DMS114 treated with DMSO at 0.1 percent for 48 hours (cell line): ENCODE results near the gene COX8A.
"Not testable (repeated sequence)": the region's sequence is repeated elsewhere in the genome, so short reads cannot be mapped to it uniquely, and the experiment has no call there.

Source experiments
- DNase-seq: peaks from one replicate; lab custom pipeline; 2025; ENCODE audit not compliant: unreplicated experiment; lab: John Stamatoyannopoulos, UW

The COX8A gene, protein sequence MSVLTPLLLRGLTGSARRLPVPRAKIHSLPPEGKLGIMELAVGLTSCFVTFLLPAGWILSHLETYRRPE

DNA sequence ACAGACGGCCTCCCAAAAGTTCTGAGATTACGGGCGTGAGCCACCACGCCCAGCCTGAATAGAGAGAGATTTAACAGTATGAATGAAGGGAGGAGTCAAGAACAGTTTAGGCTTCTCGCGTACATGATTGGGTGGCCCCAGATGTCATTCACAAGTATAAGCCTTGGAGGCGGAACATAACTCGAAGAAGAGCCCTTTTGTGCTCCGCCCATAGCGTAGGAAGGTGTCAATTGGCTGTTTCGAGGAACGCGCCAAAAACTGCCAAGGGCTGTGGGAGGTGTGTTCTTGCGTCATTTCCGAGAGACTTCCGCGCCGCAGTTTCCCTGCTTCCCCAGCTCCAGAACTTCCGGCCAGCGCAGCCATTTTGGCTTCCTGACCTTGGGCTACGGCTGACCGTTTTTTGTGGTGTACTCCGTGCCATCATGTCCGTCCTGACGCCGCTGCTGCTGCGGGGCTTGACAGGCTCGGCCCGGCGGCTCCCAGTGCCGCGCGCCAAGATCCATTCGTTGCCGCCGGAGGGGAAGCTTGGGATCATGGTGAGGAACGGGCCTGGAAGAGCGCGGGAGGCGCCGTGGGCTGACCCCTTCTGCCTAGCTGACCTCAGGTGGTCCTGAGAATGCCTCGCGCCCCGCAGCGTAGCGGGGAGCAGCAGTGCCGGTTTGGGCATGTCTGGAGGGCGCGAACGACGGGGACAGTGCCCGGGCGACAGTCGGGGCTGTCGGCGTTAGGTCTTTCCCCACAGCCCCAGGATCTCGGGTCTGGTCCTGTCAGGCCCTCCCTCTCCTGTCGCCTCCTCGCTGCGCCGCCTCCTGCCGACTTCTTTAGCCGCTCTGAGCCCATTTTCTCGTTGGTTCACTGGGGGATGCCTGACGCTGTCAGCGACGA is at the start of gene COX8A:
Gene COX8A (plus strand): TSS at position 362 of the 885 bp plus-strand sequence. CDS start 61 bp downstream, at position 423.
- DNase-seq: peak; percentile 100

DNA sequence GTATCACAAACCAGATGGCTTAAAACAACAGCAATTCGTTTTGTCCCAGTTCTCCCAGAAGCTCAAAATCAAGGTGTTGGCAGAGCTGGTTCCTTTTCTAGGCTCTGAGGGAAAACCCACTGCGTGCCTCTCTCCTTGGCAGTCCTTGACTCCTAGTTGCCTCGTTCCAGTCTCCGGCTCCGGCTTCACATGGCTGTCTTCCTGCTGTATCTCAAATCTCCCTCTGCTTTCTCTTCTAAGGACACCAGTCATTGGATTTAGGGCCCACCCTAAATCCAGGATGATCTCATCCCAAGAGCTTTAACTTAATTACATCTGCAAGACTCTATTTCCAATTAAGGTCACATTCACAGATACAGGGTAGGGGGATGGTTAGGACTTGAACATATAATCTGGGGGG is 44.8 kb upstream of the COX8A start:
- no peak for DNase-seq

GRCh38 chr11:63931045-63931444 is 43.4 kb upstream of the COX8A start:
- no peak for DNase-seq

GRCh38 chr11:63931876-63932275 is 42.5 kb upstream of the COX8A start:
- no peak for DNase-seq

- no peak for DNase-seq
Observed at GRCh38 chr11:63933459-63933858, 41.0 kb upstream of the COX8A start.

DNA sequence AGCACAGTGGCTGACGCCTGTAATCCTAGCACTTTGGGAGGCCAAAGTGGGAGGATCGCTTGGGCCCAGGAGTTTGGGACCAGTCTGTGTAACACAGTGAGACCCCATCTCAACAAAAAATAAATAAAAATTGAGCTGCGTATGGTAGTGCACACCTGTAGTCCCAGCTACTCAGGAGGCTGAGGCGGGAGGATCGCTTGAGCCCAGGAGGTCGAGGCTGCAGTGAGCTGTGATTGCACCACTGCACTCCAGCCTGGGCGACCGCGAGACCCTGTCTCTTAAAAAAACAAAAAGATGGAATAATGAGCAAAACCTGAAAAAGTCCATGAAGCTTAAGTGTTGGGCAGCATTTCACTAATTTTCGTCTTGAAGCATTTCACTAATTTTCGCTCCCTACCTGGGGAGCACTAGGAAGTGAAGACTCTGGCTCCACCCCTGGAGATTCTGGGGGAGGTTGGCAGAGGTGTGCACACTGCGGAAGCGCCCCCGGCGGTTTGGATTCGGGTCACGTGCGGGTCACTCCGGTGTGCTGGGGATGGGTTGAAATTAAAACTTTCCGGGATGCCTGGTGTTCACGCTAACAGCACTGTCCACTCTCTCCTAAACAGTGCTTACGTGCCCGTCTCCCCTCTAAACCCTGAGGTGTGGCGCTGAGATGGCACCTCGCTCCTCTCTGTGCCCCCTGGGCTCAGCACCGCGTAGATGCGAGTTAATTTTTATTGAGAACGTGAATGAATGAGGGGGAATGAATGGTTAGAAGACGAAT is 36.5 kb upstream of the COX8A start:
- no peak for DNase-seq

GRCh38 chr11:63938479-63939396 is 35.7 kb upstream of the COX8A start, which contains the start of gene NAA40:
Gene NAA40 (plus strand): TSS chr11:63939002. CDS start chr11:63939097, 95 bp downstream.
- peak; percentile 87 for DNase-seq

DNA sequence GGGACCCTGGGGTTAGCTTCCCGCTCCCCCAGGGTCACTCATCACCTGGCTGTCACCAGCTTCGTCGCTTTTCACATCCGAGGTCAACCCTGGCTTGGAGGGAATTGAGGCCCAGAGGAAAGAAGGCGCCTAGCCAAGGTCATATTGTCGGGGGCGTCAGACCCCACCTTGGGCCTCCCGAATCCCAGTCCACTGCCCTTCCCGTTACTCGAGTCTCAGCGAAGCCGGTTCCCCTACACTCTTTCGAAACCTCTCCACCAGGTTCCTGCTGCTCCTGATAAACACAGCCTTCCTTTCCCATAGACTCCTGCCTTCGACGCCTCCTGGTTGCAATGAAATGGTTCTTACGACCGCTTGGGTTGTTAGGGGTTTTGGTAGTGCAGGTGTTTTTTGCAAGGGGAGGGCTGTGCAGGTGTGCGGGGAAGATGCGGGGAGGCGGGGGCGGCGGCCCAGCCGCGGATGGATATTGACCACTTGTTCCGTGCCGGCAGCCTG is 35.0 kb upstream of the COX8A start:
- DNase-seq: no peak

- no peak for DNase-seq
Observed at GRCh38 chr11:63940786-63941185, 33.6 kb upstream of the COX8A start.

- DNase-seq: no peak
Observed at GRCh38 chr11:63941901-63942300, 32.5 kb upstream of the COX8A start.

- DNase-seq: no peak
Observed at GRCh38 chr11:63942803-63943202, 31.6 kb upstream of the COX8A start.

GRCh38 chr11:63944987-63945386 is 29.4 kb upstream of the COX8A start:
- no peak for DNase-seq

GRCh38 chr11:63945477-63946163 is 28.8 kb upstream of the COX8A start:
- DNase-seq: peak; percentile 74

- DNase-seq: no peak
Observed at GRCh38 chr11:63951779-63952536, 22.5 kb upstream of the COX8A start.

- no peak for DNase-seq
Observed at GRCh38 chr11:63952570-63952969, 21.9 kb upstream of the COX8A start.

DNA sequence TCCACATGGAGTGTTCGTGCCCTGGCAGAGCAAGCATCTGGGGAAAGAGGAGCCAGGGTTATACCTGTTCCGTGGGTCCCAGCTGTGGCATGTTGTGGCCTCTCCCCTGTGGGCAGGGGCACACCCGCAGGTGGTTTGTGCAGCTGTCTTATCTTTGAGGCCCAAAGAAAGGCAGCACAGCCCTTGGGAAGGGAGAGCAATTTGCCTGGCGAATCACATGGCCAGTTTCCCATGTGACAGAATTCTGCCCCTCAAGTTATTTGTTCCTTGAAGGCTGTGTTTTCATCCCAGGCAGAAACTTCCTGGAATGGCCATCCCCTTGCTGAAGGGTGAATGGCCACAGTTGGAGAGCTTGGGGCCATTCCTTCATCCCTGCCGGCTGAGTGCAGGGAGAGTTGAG is 16.4 kb upstream of the COX8A start:
- no peak for DNase-seq

DNA sequence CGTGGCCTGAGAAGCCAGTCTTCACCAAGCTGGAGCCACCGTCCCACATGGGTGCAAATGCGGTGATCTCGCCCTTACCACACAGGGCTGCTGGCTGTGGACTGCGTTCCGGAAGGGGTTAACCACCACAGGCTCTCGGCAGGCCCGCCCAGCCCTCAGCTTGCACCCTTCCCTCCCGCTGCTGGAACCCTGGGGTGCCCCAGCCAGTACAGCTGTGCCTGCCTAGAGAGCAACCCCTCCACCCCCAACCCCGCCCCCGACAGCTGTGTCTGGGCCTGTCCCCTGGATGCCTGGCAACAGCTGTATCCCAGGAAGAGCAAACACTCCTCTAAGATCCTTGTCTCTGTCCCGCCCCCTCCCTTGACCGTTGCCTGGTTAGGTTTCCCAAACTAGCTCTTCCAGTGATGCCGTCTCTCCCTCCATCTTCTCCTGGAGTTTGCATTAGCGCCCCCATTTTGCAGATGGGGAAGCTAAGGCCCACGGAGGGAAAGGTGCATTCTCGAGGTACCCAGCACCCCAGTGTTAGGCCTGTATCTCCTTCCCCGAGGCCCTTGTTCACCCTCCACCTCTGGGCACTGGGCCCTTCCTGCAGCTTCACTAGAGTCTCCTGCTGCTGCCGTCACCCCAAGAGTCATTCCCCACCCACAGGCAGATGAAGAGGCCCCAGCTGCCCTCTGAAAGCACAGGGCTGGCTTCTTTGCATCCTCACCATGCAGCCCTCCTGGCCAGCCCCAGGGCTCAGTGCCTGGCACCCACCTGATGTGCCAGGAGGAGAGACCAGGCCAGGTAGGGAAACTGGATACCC is 12.6 kb upstream of the COX8A start:
- DNase-seq: no peak

GRCh38 chr11:63963895-63964294 is 10.5 kb upstream of the COX8A start:
- not testable (repeated sequence) for DNase-seq
